Measurements from ENCODE around the gene RPTOR.

The RPTOR gene

GRCh38 chr17:80592243-80592642 is 47.6 kb downstream of the RPTOR start:
- no peak for TF ChIP-seq CTCF (IDR thresholded peaks at IDR 0.05; ENCODE audit: extremely low read depth, missing control alignments)
- no peak for DNase-seq (ENCODE audit: low spot score)

GRCh38 chr17:80593181-80593580 is 48.5 kb downstream of the RPTOR start:
- no peak for TF ChIP-seq CTCF (IDR thresholded peaks at IDR 0.05; ENCODE audit: extremely low read depth, missing control alignments)
- no peak for DNase-seq (ENCODE audit: low spot score)

GRCh38 chr17:80594431-80595269 is 50.0 kb downstream of the RPTOR start:
- TF ChIP-seq CTCF (IDR thresholded peaks at IDR 0.05; ENCODE audit: extremely low read depth, missing control alignments): no peak
- no peak for DNase-seq (ENCODE audit: low spot score)

GRCh38 chr17:80596760-80597608 is 52.3 kb downstream of the RPTOR start:
- no peak for TF ChIP-seq CTCF (IDR thresholded peaks at IDR 0.05; ENCODE audit: extremely low read depth, missing control alignments)
- DNase-seq (ENCODE audit: low spot score): no peak

GRCh38 chr17:80598813-80599545 is 54.3 kb downstream of the RPTOR start:
- DNase-seq (ENCODE audit: low spot score): no peak
- no peak for TF ChIP-seq CTCF (IDR thresholded peaks at IDR 0.05; ENCODE audit: extremely low read depth, missing control alignments)

- TF ChIP-seq CTCF (IDR thresholded peaks at IDR 0.05; ENCODE audit: extremely low read depth, missing control alignments): no peak
- DNase-seq (ENCODE audit: low spot score): no peak
Measured at GRCh38 chr17:80599546-80600305, 55.1 kb downstream of the RPTOR start.

Measured in GM20000 (cell line).